Measurements from ENCODE around the gene PHF24. TPM values are rescaled to one million over a fixed set of nuclear protein-coding genes. Genes with fewer than 3 reads are reported as not detected.

PHF24 gene
- total and polyA plus RNA-seq, 10 of the 15 experiments (the other 5 are each of a cell fraction or from before 2014, with no cell fraction given), result 0.02 to 0.04 TPM; not detected in 8

DNA sequence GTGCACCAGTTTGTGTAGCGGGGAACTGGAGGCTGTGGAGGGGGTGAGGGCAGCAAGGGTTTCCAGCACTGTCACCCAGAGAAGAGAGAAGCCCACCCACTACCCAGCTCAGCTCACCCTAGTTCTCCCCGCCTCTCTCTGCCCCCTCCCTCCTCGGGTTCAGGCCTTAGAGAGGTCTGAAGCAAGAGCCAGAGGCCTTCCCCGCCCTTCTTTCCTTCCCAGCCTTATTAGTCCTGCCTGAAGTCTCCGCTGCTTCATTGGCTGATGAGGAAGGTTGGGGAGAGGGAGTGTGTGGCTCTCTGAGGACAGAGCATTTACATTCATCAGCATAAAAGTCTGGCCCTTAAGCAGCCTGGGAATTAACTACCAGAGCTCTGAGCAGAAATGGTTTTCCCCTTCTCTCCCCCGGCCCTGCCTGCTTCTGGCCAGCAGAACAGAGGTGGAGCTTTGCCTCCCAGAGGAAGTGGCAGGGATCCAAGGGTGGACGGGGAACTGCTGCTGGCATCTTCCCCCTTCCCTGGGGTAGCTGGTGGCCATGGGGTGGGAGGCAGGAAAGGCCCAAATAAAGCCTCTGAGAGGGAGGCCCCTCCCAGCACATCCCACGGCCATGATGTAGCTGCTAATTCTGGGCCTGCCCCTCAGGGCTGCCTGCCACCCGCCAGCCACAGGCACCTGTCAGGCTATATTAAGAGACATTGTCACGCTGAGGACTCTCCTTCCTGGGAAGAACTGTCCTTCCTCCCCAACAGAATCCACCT is 35.6 kb downstream of the PHF24 start (continued):
- TF ChIP-seq, protein P1, sequence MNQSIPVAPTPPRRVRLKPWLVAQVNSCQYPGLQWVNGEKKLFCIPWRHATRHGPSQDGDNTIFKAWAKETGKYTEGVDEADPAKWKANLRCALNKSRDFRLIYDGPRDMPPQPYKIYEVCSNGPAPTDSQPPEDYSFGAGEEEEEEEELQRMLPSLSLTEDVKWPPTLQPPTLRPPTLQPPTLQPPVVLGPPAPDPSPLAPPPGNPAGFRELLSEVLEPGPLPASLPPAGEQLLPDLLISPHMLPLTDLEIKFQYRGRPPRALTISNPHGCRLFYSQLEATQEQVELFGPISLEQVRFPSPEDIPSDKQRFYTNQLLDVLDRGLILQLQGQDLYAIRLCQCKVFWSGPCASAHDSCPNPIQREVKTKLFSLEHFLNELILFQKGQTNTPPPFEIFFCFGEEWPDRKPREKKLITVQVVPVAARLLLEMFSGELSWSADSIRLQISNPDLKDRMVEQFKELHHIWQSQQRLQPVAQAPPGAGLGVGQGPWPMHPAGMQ (IDR thresholded peaks at IDR 0.05; ENCODE audit: borderline replicate concordance), result no peak
- TF ChIP-seq PML (IDR thresholded peaks at IDR 0.05; ENCODE audit: low read length), result no peak
- TF ChIP-seq, protein P2, sequence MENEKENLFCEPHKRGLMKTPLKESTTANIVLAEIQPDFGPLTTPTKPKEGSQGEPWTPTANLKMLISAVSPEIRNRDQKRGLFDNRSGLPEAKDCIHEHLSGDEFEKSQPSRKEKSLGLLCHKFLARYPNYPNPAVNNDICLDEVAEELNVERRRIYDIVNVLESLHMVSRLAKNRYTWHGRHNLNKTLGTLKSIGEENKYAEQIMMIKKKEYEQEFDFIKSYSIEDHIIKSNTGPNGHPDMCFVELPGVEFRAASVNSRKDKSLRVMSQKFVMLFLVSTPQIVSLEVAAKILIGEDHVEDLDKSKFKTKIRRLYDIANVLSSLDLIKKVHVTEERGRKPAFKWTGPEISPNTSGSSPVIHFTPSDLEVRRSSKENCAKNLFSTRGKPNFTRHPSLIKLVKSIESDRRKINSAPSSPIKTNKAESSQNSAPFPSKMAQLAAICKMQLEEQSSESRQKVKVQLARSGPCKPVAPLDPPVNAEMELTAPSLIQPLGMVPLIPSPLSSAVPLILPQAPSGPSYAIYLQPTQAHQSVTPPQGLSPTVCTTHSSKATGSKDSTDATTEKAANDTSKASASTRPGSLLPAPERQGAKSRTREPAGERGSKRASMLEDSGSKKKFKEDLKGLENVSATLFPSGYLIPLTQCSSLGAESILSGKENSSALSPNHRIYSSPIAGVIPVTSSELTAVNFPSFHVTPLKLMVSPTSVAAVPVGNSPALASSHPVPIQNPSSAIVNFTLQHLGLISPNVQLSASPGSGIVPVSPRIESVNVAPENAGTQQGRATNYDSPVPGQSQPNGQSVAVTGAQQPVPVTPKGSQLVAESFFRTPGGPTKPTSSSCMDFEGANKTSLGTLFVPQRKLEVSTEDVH (IDR thresholded peaks at IDR 0.05; ENCODE audit: low read depth, partially characterized antibody), result no peak
- TF ChIP-seq, protein P3, sequence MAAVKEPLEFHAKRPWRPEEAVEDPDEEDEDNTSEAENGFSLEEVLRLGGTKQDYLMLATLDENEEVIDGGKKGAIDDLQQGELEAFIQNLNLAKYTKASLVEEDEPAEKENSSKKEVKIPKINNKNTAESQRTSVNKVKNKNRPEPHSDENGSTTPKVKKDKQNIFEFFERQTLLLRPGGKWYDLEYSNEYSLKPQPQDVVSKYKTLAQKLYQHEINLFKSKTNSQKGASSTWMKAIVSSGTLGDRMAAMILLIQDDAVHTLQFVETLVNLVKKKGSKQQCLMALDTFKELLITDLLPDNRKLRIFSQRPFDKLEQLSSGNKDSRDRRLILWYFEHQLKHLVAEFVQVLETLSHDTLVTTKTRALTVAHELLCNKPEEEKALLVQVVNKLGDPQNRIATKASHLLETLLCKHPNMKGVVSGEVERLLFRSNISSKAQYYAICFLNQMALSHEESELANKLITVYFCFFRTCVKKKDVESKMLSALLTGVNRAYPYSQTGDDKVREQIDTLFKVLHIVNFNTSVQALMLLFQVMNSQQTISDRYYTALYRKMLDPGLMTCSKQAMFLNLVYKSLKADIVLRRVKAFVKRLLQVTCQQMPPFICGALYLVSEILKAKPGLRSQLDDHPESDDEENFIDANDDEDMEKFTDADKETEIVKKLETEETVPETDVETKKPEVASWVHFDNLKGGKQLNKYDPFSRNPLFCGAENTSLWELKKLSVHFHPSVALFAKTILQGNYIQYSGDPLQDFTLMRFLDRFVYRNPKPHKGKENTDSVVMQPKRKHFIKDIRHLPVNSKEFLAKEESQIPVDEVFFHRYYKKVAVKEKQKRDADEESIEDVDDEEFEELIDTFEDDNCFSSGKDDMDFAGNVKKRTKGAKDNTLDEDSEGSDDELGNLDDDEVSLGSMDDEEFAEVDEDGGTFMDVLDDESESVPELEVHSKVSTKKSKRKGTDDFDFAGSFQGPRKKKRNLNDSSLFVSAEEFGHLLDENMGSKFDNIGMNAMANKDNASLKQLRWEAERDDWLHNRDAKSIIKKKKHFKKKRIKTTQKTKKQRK (IDR thresholded peaks at IDR 0.05; ENCODE audit: low read depth, low read length), result no peak
- TF ChIP-seq NFXL1 (IDR thresholded peaks at IDR 0.05; ENCODE audit: borderline replicate concordance), result no peak
- TF ChIP-seq MTA2 (IDR thresholded peaks at IDR 0.05; ENCODE audit: low read depth), result no peak
- TF ChIP-seq, protein P4, sequence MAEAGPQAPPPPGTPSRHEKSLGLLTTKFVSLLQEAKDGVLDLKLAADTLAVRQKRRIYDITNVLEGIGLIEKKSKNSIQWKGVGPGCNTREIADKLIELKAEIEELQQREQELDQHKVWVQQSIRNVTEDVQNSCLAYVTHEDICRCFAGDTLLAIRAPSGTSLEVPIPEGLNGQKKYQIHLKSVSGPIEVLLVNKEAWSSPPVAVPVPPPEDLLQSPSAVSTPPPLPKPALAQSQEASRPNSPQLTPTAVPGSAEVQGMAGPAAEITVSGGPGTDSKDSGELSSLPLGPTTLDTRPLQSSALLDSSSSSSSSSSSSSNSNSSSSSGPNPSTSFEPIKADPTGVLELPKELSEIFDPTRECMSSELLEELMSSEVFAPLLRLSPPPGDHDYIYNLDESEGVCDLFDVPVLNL (IDR thresholded peaks at IDR 0.05; ENCODE audit: low read depth, low read length), result no peak
- no peak for TF ChIP-seq SMAD5 (IDR thresholded peaks at IDR 0.05; ENCODE audit: low read depth)
- TF ChIP-seq PAX5 (IDR thresholded peaks at IDR 0.05; ENCODE audit: borderline replicate concordance, low read depth, low read length), result no peak
- TF ChIP-seq, protein P5, sequence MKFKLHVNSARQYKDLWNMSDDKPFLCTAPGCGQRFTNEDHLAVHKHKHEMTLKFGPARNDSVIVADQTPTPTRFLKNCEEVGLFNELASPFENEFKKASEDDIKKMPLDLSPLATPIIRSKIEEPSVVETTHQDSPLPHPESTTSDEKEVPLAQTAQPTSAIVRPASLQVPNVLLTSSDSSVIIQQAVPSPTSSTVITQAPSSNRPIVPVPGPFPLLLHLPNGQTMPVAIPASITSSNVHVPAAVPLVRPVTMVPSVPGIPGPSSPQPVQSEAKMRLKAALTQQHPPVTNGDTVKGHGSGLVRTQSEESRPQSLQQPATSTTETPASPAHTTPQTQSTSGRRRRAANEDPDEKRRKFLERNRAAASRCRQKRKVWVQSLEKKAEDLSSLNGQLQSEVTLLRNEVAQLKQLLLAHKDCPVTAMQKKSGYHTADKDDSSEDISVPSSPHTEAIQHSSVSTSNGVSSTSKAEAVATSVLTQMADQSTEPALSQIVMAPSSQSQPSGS (IDR thresholded peaks at IDR 0.05; ENCODE audit: low read length), result no peak
- no peak for TF ChIP-seq CBX5 (IDR thresholded peaks at IDR 0.05; ENCODE audit: low read depth)
- TF ChIP-seq, protein P6, sequence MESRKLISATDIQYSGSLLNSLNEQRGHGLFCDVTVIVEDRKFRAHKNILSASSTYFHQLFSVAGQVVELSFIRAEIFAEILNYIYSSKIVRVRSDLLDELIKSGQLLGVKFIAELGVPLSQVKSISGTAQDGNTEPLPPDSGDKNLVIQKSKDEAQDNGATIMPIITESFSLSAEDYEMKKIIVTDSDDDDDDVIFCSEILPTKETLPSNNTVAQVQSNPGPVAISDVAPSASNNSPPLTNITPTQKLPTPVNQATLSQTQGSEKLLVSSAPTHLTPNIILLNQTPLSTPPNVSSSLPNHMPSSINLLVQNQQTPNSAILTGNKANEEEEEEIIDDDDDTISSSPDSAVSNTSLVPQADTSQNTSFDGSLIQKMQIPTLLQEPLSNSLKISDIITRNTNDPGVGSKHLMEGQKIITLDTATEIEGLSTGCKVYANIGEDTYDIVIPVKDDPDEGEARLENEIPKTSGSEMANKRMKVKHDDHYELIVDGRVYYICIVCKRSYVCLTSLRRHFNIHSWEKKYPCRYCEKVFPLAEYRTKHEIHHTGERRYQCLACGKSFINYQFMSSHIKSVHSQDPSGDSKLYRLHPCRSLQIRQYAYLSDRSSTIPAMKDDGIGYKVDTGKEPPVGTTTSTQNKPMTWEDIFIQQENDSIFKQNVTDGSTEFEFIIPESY (IDR thresholded peaks at IDR 0.05), result no peak
- no peak for TF ChIP-seq RFX5 (IDR thresholded peaks at IDR 0.05; ENCODE audit: low read depth, low read length)
- TF ChIP-seq MEF2B (IDR thresholded peaks at IDR 0.05; ENCODE audit: partially characterized antibody, poor library complexity, severe bottlenecking), result peak; percentile 51
- no peak for TF ChIP-seq POU2F2 (IDR thresholded peaks at IDR 0.05; ENCODE audit: borderline replicate concordance, low read depth, low read length)
